ENCODE results near the gene SLN. TPM values are rescaled to one million over a fixed set of nuclear protein-coding genes. Genes with fewer than 3 reads are reported as not detected.

The SLN gene
- total and polyA plus RNA-seq, 2 experiments from 2014 or later: not detected

DNA sequence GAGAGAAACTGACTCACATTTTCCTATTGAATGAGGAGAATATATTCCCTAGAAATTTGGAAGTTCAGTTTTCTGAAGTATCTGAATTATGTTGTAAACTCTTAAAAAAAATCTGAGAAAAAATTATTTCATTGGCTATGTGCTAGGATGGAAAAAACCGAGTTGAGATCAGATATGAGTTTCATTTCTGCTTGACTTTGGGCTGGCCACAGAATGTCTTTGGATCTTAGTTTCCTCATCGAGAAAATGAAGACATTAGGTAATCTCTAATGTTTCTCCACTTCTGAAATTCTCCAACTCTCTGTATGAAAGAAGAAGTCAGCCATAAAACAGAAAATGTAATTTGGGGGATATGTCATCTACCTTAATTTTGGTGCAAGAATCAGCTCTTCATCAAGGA, 28.8 kb downstream of the SLN start:
- no peak overlapping the region for H3K9ac ChIP-seq
- no peak for TF ChIP-seq EZH2phosphoT487 (IDR thresholded peaks at IDR 0.05; ENCODE audit: insufficient read depth, low read depth)
- no peak for TF ChIP-seq EZH2 (IDR thresholded peaks at IDR 0.05; ENCODE audit: insufficient read depth, poor library complexity, severe bottlenecking)
- H3F3A ChIP-seq (ENCODE audit: insufficient read depth): no peaks in the 10 kb centered on the region
- H3K4me1 ChIP-seq (ENCODE audit: insufficient read depth): no peaks in the 10 kb centered on the region
- H4K20me1 ChIP-seq (ENCODE audit: insufficient read depth): no peaks in the 10 kb centered on the region
- no peak overlapping the region for H3K4me2 ChIP-seq (ENCODE audit: unreplicated experiment)
- H3K9me3 ChIP-seq (ENCODE audit: low read depth): no peaks in the 10 kb centered on the region
- no peak for DNase-seq
- H3K9me2 ChIP-seq (ENCODE audit: insufficient read depth): no peaks in the 10 kb centered on the region
- no peaks in the 10 kb centered on the region for H3K79me2 ChIP-seq (ENCODE audit: insufficient read depth)
- no peak overlapping the region for H3K4me3 ChIP-seq
- 51 to 59% methylated on average over 2 of the region's 2 CpGs for WGBS, 2 experiments (ENCODE audit: low coverage in 1 of 2, low lambda C conversion rate in 2 of 2, missing lambda C conversion rate in 2 of 2)
- no peak overlapping the region for H3K27ac ChIP-seq
- no peaks in the 10 kb centered on the region for H3K36me3 ChIP-seq (ENCODE audit: low read depth)
- in situ Hi-C loops (cut with MboI): no loop called here
- H2AFZ ChIP-seq: no peak overlapping the region
- no peaks in the 10 kb centered on the region; the same call in 1 of the 2 replicates for H3K27me3 ChIP-seq (replicated peaks; ENCODE audit: insufficient read depth)

DNA sequence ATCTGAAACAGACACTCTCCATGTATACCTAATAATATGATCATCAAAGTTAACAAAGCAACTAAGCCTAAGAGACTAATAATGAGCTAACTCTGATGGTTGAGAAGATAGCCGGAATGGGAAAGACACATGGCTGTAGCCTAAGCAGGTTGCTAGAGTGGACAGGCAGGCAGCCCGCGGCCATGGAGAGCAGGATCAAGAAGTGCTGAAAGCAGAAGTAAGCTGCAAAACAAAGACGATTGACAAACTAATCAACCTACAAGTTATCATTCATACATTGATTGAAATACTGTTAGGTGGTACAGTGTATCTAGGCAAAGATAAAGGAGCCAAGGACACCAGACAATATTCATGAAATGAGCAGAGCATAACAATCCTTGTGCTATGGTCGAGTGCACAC, 29.3 kb downstream of the SLN start:
- 54 to 62% methylated on average over 5 of the region's 5 CpGs for WGBS, 2 experiments (ENCODE audit: low coverage in 1 of 2, low lambda C conversion rate in 2 of 2, missing lambda C conversion rate in 2 of 2)
- Histone ChIP-seq H3K27ac (no peak overlapping the region), H3K4me1 (ENCODE audit: insufficient read depth) (no peaks in the 10 kb centered on the region), H3K9ac (no peak overlapping the region), H3K4me3 (no peak overlapping the region), H2AFZ (no peak overlapping the region), H3K9me2 (ENCODE audit: insufficient read depth) (no peaks in the 10 kb centered on the region), H3K27me3 (replicated peaks; ENCODE audit: insufficient read depth) (no peaks in the 10 kb centered on the region; the same call in 1 of the 2 replicates), H3K4me2 (ENCODE audit: unreplicated experiment) (no peak overlapping the region), H3F3A (ENCODE audit: insufficient read depth) (no peaks in the 10 kb centered on the region), H4K20me1 (ENCODE audit: insufficient read depth) (no peaks in the 10 kb centered on the region), H3K9me3 (ENCODE audit: low read depth) (no peaks in the 10 kb centered on the region), H3K36me3 (ENCODE audit: low read depth) (no peaks in the 10 kb centered on the region), H3K79me2 (ENCODE audit: insufficient read depth) (no peaks in the 10 kb centered on the region)
- DNase-seq: no peak
- no peak for TF ChIP-seq EZH2 (IDR thresholded peaks at IDR 0.05; ENCODE audit: insufficient read depth, poor library complexity, severe bottlenecking)
- TF ChIP-seq EZH2phosphoT487 (IDR thresholded peaks at IDR 0.05; ENCODE audit: insufficient read depth, low read depth): no peak
- in situ Hi-C loops (cut with MboI): no loop called here

DNA sequence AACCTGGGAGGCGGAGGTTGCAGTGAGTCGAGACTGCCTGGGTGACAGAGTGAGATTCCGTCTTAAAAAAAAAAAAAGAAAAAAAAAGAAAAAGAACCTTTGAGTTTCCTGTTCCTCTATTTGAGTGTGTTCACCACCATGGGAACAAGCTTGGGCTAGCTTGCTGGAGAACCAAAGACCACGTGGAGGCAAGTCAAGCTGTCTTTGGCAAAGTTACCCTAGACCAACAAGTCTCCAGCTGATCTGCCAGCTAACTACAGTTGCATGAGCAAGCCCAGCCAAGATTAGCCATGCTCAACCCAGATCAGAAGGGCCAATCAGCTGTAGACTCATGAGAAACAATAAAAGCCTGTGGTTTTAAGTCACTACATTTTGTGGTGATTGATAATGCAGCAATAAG, 29.7 kb downstream of the SLN start:
- Histone ChIP-seq H2AFZ (no peak overlapping the region), H3F3A (ENCODE audit: insufficient read depth) (no peaks in the 10 kb centered on the region), H3K79me2 (ENCODE audit: insufficient read depth) (no peaks in the 10 kb centered on the region), H3K27ac (no peak overlapping the region), H3K9me3 (ENCODE audit: low read depth) (no peaks in the 10 kb centered on the region), H4K20me1 (ENCODE audit: insufficient read depth) (no peaks in the 10 kb centered on the region), H3K27me3 (replicated peaks; ENCODE audit: insufficient read depth) (no peaks in the 10 kb centered on the region; the same call in 1 of the 2 replicates), H3K4me1 (ENCODE audit: insufficient read depth) (no peaks in the 10 kb centered on the region), H3K36me3 (ENCODE audit: low read depth) (no peaks in the 10 kb centered on the region), H3K4me2 (ENCODE audit: unreplicated experiment) (no peak overlapping the region), H3K9me2 (ENCODE audit: insufficient read depth) (no peaks in the 10 kb centered on the region), H3K4me3 (no peak overlapping the region), H3K9ac (no peak overlapping the region)
- TF ChIP-seq EZH2phosphoT487 (IDR thresholded peaks at IDR 0.05; ENCODE audit: insufficient read depth, low read depth): no peak
- no peak for TF ChIP-seq EZH2 (IDR thresholded peaks at IDR 0.05; ENCODE audit: insufficient read depth, poor library complexity, severe bottlenecking)
- WGBS, 2 experiments (ENCODE audit: low coverage in 1 of 2, low lambda C conversion rate in 2 of 2, missing lambda C conversion rate in 2 of 2): 67 to 70% methylated on average over 4 of the region's 4 CpGs
- in situ Hi-C loops (cut with MboI): no loop called here
- no peak for DNase-seq

DNA sequence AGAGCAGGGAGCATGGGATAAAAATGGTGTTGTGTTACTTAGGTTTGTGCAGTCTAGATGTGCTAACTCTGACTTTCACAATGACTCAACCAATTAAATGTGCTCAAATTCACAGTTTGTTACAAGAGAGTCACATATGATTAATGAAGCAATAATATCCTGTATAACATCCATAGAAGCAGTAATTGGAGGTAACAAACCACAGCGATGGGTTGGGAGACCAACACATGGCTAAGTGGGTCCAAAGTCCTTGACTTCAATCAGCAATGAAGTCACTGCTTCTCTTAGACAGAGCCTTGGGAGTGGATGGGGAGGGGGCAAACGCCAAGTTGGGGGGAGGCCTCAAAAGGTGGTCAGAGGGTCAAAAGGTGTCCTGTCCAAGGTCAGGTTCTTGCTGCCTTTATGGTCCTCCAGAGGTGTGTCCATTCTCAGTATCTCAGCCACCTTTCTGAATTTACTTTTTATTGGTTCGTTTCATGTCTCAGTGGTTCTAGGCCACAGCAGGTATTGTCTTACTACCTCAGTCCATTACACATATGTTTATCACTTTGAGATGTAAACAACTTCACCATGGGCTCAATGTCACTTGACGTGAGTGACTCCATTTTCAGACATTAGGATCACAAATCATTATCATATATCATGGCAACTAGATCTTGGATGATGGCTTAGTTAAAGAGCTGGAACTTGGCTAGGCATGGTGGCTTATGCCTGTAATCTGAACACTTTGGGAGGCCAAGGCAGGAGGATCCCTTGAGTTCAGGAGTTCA, 32.4 kb downstream of the SLN start:
- in situ Hi-C loops (cut with MboI): no loop called here
- H3K4me1 ChIP-seq (ENCODE audit: insufficient read depth): no peaks in the 10 kb centered on the region
- H3K4me2 ChIP-seq (ENCODE audit: unreplicated experiment): no peak overlapping the region
- no peak overlapping the region for H3K9ac ChIP-seq
- 43 to 51% methylated on average over 4 of the region's 4 CpGs for WGBS, 2 experiments (ENCODE audit: low coverage in 1 of 2, low lambda C conversion rate in 2 of 2, missing lambda C conversion rate in 2 of 2)
- no peaks in the 10 kb centered on the region for H4K20me1 ChIP-seq (ENCODE audit: insufficient read depth)
- H2AFZ ChIP-seq: no peak overlapping the region
- no peaks in the 10 kb centered on the region for H3K36me3 ChIP-seq (ENCODE audit: low read depth)
- no peaks in the 10 kb centered on the region for H3F3A ChIP-seq (ENCODE audit: insufficient read depth)
- TF ChIP-seq EZH2phosphoT487 (IDR thresholded peaks at IDR 0.05; ENCODE audit: insufficient read depth, low read depth): no peak
- no peak for TF ChIP-seq EZH2 (IDR thresholded peaks at IDR 0.05; ENCODE audit: insufficient read depth, poor library complexity, severe bottlenecking)
- no peaks in the 10 kb centered on the region for H3K9me2 ChIP-seq (ENCODE audit: insufficient read depth)
- no peaks in the 10 kb centered on the region for H3K79me2 ChIP-seq (ENCODE audit: insufficient read depth)
- no peak overlapping the region for H3K27ac ChIP-seq
- H3K27me3 ChIP-seq (replicated peaks; ENCODE audit: insufficient read depth): peaks cover 5% of the 10 kb centered on the region; the same call in 1 of the 2 replicates
- no peaks in the 10 kb centered on the region for H3K9me3 ChIP-seq (ENCODE audit: low read depth)
- no peak overlapping the region for H3K4me3 ChIP-seq
- DNase-seq: no peak
